Choroid plexus epithelial cell (primary cell): ENCODE data around the gene DDX47.

Experiments used
- DNase-seq: peaks from one replicate; pipeline ENCODE4 v3.0.0-alpha.2; 2010; ENCODE audit warnings: low read depth
- H3K4me3 ChIP-seq: 2 replicates; pipeline ENCODE4 v1.5.1; 2011; ENCODE audit warnings: low read depth, mild to moderate bottlenecking, control low read depth, low read length, moderate library complexity
- TF ChIP-seq, protein P1 (sequence below): conservative IDR thresholded peaks from 2 replicates; pipeline ENCODE4 v1.5.1; 2011; ENCODE audit warnings: low read depth, mild to moderate bottlenecking, control low read depth, inconsistent platforms, low read length, moderate library complexity

DDX47 gene

GRCh38 chr12:12821975-12822374, 8.8 kb downstream of the DDX47 start:
- DNase-seq, result no peak
- TF ChIP-seq, protein P1, sequence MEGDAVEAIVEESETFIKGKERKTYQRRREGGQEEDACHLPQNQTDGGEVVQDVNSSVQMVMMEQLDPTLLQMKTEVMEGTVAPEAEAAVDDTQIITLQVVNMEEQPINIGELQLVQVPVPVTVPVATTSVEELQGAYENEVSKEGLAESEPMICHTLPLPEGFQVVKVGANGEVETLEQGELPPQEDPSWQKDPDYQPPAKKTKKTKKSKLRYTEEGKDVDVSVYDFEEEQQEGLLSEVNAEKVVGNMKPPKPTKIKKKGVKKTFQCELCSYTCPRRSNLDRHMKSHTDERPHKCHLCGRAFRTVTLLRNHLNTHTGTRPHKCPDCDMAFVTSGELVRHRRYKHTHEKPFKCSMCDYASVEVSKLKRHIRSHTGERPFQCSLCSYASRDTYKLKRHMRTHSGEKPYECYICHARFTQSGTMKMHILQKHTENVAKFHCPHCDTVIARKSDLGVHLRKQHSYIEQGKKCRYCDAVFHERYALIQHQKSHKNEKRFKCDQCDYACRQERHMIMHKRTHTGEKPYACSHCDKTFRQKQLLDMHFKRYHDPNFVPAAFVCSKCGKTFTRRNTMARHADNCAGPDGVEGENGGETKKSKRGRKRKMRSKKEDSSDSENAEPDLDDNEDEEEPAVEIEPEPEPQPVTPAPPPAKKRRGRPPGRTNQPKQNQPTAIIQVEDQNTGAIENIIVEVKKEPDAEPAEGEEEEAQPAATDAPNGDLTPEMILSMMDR, result no peak
- no peak overlapping the region for H3K4me3 ChIP-seq

DNA sequence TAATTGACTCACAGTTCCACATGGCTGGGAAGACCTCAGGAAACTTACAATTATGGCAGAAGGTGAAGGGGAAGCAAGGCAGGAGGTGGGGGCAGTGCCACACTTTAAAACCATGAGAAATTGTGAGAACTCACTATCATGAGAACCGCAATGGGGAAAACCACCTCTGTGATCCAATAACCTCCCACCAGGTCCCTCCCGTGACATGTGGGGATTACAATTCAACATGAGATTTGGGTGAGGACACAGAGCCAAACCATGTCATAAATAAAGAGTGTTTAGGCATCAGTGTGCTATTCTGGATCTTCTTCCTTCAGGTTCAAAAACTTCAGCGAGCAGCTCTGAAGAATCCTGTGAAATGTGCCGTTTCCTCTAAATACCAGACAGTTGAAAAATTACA, 9.7 kb downstream of the DDX47 start:
- H3K4me3 ChIP-seq, result no peak overlapping the region
- no peak for DNase-seq
- TF ChIP-seq, protein P1, result no peak

DNA sequence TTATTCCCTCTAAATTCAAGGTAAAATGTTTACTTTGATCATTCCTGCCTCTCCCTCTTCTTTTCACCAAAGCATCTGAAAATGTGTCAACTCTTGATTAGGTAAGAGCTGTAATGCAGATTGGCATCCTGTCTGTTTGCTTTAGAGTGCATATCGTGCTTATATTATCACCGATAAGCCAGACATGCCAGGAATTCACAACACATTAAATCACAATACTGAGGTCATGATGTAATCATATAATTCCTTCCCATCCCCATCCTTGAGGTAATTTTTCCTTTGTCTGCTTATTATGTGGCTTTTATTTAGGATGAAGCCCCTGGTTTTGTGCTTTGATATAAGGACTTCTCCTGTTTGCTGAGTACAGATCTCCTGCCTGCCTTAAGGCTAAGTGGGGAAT, 10.2 kb downstream of the DDX47 start:
- H3K4me3 ChIP-seq, result no peak overlapping the region
- TF ChIP-seq, protein P1, result no peak
- peak; percentile 83 for DNase-seq

- DNase-seq, result no peak
- H3K4me3 ChIP-seq, result no peak overlapping the region
- TF ChIP-seq, protein P1, result no peak
Observed at GRCh38 chr12:12823811-12824210, 10.7 kb downstream of the DDX47 start.

- H3K4me3 ChIP-seq, result no peak overlapping the region
- TF ChIP-seq, protein P1, result no peak
- no peak for DNase-seq
Observed at GRCh38 chr12:12835378-12836146, 22.4 kb downstream of the DDX47 start.

DNA sequence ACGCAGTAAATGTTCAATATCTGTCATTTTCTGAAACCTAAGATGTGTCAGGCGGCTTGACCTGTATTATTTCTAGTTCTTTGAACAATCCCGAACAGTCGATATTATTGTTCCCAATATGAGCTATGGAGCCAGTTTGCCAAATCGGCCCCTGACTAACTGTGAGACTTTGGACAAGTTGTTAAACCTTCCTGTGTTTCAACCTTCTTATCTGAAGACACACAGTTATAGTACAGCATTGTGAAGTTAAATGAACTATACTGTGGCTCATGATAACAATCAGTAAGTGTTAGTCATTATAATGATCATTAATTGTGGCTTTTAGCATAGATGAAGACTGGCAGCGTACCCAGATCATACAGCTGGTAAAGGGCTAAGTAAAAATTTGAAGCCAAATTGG, 23.4 kb downstream of the DDX47 start:
- H3K4me3 ChIP-seq, result no peak overlapping the region
- no peak for DNase-seq
- TF ChIP-seq, protein P1, result no peak
